DND-41 (cell line): ENCODE results near the gene TEX22.

Experiments
- EZH2 ChIP-seq: IDR thresholded peaks from 3 replicates; pipeline ENCODE4 v1.6.1; 2012; ENCODE audit warnings: borderline replicate concordance, low read depth, mild to moderate bottlenecking, moderate library complexity, low read length, inconsistent platforms; ENCODE audit not compliant: severe bottlenecking
- TF ChIP-seq, protein P1 (sequence below): IDR thresholded peaks from 2 replicates; pipeline ENCODE4 v1.5.1; 2012; ENCODE audit warnings: borderline replicate concordance, low read length, moderate library complexity, mild to moderate bottlenecking; ENCODE audit not compliant: poor library complexity, severe bottlenecking; ENCODE audit errors: extremely low read depth

DNA sequence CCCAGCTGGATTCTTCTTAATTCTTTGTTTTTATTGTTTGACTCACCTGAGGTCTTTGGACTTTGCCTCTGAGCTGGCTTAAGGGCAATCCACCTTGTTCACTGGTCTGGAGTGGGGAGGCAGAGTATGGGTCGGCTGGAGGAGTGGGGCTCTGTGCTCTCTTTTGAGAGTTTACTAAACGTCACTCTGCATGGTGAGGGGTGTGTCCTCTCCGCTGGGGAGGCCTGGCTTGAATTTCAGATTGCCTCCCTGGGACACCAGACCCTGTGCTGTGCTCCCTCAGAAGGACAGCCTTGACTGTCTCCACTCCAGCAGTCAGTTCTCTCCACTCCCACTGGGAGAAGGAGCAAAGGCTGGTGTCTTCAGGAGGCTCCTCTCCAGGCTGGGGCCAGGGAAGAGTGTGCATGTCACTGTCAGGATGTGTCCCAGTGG, 19.4 kb downstream of the TEX22 start:
- TF ChIP-seq, protein P1, sequence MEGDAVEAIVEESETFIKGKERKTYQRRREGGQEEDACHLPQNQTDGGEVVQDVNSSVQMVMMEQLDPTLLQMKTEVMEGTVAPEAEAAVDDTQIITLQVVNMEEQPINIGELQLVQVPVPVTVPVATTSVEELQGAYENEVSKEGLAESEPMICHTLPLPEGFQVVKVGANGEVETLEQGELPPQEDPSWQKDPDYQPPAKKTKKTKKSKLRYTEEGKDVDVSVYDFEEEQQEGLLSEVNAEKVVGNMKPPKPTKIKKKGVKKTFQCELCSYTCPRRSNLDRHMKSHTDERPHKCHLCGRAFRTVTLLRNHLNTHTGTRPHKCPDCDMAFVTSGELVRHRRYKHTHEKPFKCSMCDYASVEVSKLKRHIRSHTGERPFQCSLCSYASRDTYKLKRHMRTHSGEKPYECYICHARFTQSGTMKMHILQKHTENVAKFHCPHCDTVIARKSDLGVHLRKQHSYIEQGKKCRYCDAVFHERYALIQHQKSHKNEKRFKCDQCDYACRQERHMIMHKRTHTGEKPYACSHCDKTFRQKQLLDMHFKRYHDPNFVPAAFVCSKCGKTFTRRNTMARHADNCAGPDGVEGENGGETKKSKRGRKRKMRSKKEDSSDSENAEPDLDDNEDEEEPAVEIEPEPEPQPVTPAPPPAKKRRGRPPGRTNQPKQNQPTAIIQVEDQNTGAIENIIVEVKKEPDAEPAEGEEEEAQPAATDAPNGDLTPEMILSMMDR, result no peak
- no peak for TF ChIP-seq EZH2
